HepG2 (cell line): ENCODE results near the gene KCNJ6. TPM values are rescaled to one million over a fixed set of nuclear protein-coding genes. Genes with fewer than 3 reads are reported as not detected.

Experiments
- ATAC-seq: fragments of 200-7000 bp; cut with Tn5 transposase; 3 replicates; pipeline ENCODE4 v1.9.1; 2020; ENCODE audit warnings: mild to moderate bottlenecking, moderate library complexity
- BruUV-seq: library from RNA; stranded (reverse); fragments of 400-500 nt; replicated peaks from 2 replicates; lab custom pipeline; 2021; lab: Mats Ljungman, UMichigan
- CTCF ChIA-PET: fragments of 300-600 bp; formaldehyde crosslinking; extraction: SDS; loops from one replicate; lab custom pipeline; 2021; ENCODE audit warnings: low total read pairs, inconsistent platforms, low intra/inter-chr PET ratio; lab: Yijun Ruan, JAX
- POLR2A ChIA-PET: fragments of 350-600 bp; sonication (Branson Sonifier 250); formaldehyde crosslinking; loops from one replicate; lab custom pipeline; 2020; ENCODE audit warnings: antibody characterized with exemption, inconsistent platforms; lab: Yijun Ruan, JAX
- DNase-seq: peaks from one replicate; pipeline ENCODE4 v3.0.0-alpha.2; 2015; ENCODE audit warnings: low spot score
- FAIRE-seq: peaks from 3 replicates; lab custom pipeline; 2011; peaks lifted over from hg19 to GRCh38; lab: Jason Lieb, UNC
- H2AFZ ChIP-seq: one replicate; pipeline ENCODE4 v1.6.1; 2011; ENCODE audit warnings: low read length, inconsistent platforms
- H3K27ac ChIP-seq: fragments of 300-600 bp; 3 replicates; pipeline ENCODE4 v1.8.0; 2011; ENCODE audit warnings: mixed run types, mild to moderate bottlenecking, mixed read lengths, low read length, inconsistent platforms; ENCODE audit not compliant: insufficient read depth; ENCODE audit errors: extremely low read length
- H3K27me3 ChIP-seq, 2 experiments: fragments of 200-600 bp in 1 of 2; 2 replicates in 1 of 2; 3 replicates in 1 of 2; pipeline versions ENCODE4 v1.6.0 to v1.8.0; 2011; ENCODE audit warnings: low read length in 2 of 2, mild to moderate bottlenecking in 2 of 2, moderate library complexity in 2 of 2, inconsistent platforms in 1 of 2; ENCODE audit not compliant: insufficient read depth in 2 of 2, control insufficient read depth in 1 of 2
- H3K36me3 ChIP-seq, 2 experiments: fragments of 200-600 bp in 1 of 2; replicated peaks in 1 of 2; 2 replicates in 1 of 2; 3 replicates in 1 of 2; pipeline versions ENCODE4 v1.5.1 to v1.8.0; 2011; ENCODE audit warnings: low read length in 2 of 2, inconsistent platforms in 1 of 2; ENCODE audit not compliant: insufficient read depth in 2 of 2, control insufficient read depth in 1 of 2
- H3K4me1 ChIP-seq: 2 replicates; pipeline ENCODE4 v1.5.1; 2012; ENCODE audit warnings: low read length, inconsistent platforms; ENCODE audit not compliant: insufficient read depth
- H3K4me2 ChIP-seq: 2 replicates; pipeline ENCODE4 v1.6.0; 2011; ENCODE audit warnings: low read depth, low read length, inconsistent platforms
- H3K4me3 ChIP-seq, 3 experiments: fragments of 200-600 bp in 1 of 3; sonication (generic), shearing (Covaris generic) in 1 of 3; replicated peaks in 1 of 3; 2 replicates each; pipeline ENCODE4 v1.5.1; 2011 to 2016; ENCODE audit warnings: low read length in 3 of 3, inconsistent platforms in 2 of 3, low read depth in 2 of 3, mild to moderate bottlenecking in 2 of 3, control low read depth in 1 of 3, mixed read lengths in 1 of 3; ENCODE audit not compliant: insufficient read depth in 1 of 3
- H3K79me2 ChIP-seq: one replicate; pipeline ENCODE4 v1.6.1; 2011; ENCODE audit warnings: low read length, inconsistent platforms; ENCODE audit not compliant: insufficient read depth
- H3K9ac ChIP-seq: 2 replicates; pipeline ENCODE4 v1.6.0; 2011; ENCODE audit warnings: mild to moderate bottlenecking, low read depth, low read length, inconsistent platforms; ENCODE audit not compliant: insufficient read depth
- H3K9me3 ChIP-seq: 2 replicates; pipeline ENCODE4 v1.5.1; 2012; ENCODE audit warnings: mild to moderate bottlenecking, low read length
- H4K20me1 ChIP-seq: 2 replicates; pipeline ENCODE4 v1.6.0; 2011; ENCODE audit warnings: inconsistent platforms, mild to moderate bottlenecking, low read length, moderate library complexity; ENCODE audit not compliant: insufficient read depth
- ATF1 ChIP-seq: IDR thresholded peaks from 2 replicates; pipeline ENCODE4 v1.6.1; 2016; ENCODE audit warnings: mild to moderate bottlenecking, control low read depth
- CREM ChIP-seq, 2 experiments: sonication (generic) in 1 of 2; formaldehyde crosslinking in 1 of 2; IDR thresholded peaks; 2 replicates each; pipeline versions ENCODE4 v1.4.0 to v1.6.1; 2016 to 2020; ENCODE audit warnings: antibody characterized with exemption in 1 of 2, mild to moderate bottlenecking in 1 of 2, missing genetic modification reagents in 1 of 2
- FOXM1 ChIP-seq: sonication (generic); formaldehyde crosslinking; IDR thresholded peaks from 2 replicates; pipeline ENCODE4 v1.5.0; 2020; ENCODE audit warnings: missing genetic modification reagents
- GATAD2A ChIP-seq: IDR thresholded peaks from 2 replicates; pipeline ENCODE4 v1.6.1; 2016
- GLI4 ChIP-seq: sonication (generic); formaldehyde crosslinking; IDR thresholded peaks from 2 replicates; pipeline ENCODE4 v1.5.1; 2020; ENCODE audit warnings: missing genetic modification reagents, mild to moderate bottlenecking, moderate library complexity, borderline replicate concordance
- HNRNPK ChIP-seq: fragments of 200-400 bp; formaldehyde crosslinking; IDR thresholded peaks from 2 replicates; pipeline ENCODE4 v1.6.1; 2018; ENCODE audit warnings: low read length, low read depth, moderate library complexity, mild to moderate bottlenecking; ENCODE audit not compliant: poor library complexity, severe bottlenecking
- KDM3A ChIP-seq: IDR thresholded peaks from 2 replicates; pipeline ENCODE4 v1.6.1; 2018; ENCODE audit warnings: low read depth, missing compliant biosample characterization
- MAFK ChIP-seq, 2 experiments: IDR thresholded peaks in 1 of 2; conservative IDR thresholded peaks in 1 of 2; 2 replicates each; pipeline ENCODE4 v1.6.1; 2011; ENCODE audit warnings: improper control_type of control experiment in 2 of 2, low read length in 2 of 2
- RFX5 ChIP-seq: IDR thresholded peaks from 2 replicates; pipeline ENCODE4 v1.6.1; 2011; ENCODE audit warnings: low read depth, low read length, improper control_type of control experiment
- RFXANK ChIP-seq: IDR thresholded peaks from 2 replicates; pipeline ENCODE4 v1.6.1; 2016
- RFXAP ChIP-seq: sonication (generic); formaldehyde crosslinking; IDR thresholded peaks from 2 replicates; pipeline ENCODE4 v1.4.0; 2020; ENCODE audit warnings: missing genetic modification reagents, borderline replicate concordance
- ZNF121 ChIP-seq: sonication (generic); formaldehyde crosslinking; IDR thresholded peaks from 2 replicates; pipeline ENCODE4 v1.5.0; 2020; ENCODE audit warnings: mild to moderate bottlenecking, missing genetic modification reagents
- ZNF451 ChIP-seq: sonication (generic); formaldehyde crosslinking; IDR thresholded peaks from 2 replicates; pipeline ENCODE4 v1.5.0; 2020; ENCODE audit warnings: mild to moderate bottlenecking, missing genetic modification reagents
- ZNF652 ChIP-seq: IDR thresholded peaks from 2 replicates; pipeline ENCODE4 v1.6.1; 2016; ENCODE audit warnings: low read depth, borderline replicate concordance
- WGBS: methylation state at CpG from one replicate; pipeline ENCODE4 v1.1.6; 2017; ENCODE audit warnings: low lambda C conversion rate; 5-methylcytosine and 5-hydroxymethylcytosine counted together
- in situ Hi-C: cut with HindIII; loops from 2 replicates; pipeline ENCODE4 v1.10.0; 2017; ENCODE audit warnings: low pct_unique_long_range_greater_than_20kb; ENCODE audit not compliant: extremely low pct_ligation_motif_present
- intact Hi-C: fragments of 100-400 bp; cut with micrococcal nuclease; formaldehyde crosslinking; loops from one replicate; pipeline ENCODE4 v1.10.0; 2022; ENCODE audit not compliant: unreplicated experiment
- polyA plus RNA-seq, 8 experiments: library from polyadenylated mRNA; depleted of rRNA in 3 of 8; stranded (reverse) in 7 of 8; unstranded in 1 of 8; fragments of >200 nt; fragmentation: Illumina TruSeq in 4 of 8; extraction: Trizol in 4 of 8; gene quantifications; 2 replicates each; pipeline versions ENCODE4 v1.2.1 to v1.2.3, GENCODE V29; 2011 to 2016; ENCODE audit warnings: low read depth in 4 of 8, missing spikeins in 1 of 8, mixed read lengths in 1 of 8; ENCODE audit not compliant: insufficient read depth in 1 of 8
- total RNA-seq, 5 experiments: library from RNA; depleted of rRNA; stranded (reverse); fragments of >200 nt; fragmentation: Illumina TruSeq; extraction: Trizol; gene quantifications; 2 replicates each; pipeline ENCODE4 v1.2.3, GENCODE V29; 2016; ENCODE audit warnings: low read depth in 1 of 5

The KCNJ6 gene
- total and polyA plus RNA-seq, 2 of the 13 experiments (the other 11 are each of a cell fraction or from before 2014, with no cell fraction given): not detected

DNA sequence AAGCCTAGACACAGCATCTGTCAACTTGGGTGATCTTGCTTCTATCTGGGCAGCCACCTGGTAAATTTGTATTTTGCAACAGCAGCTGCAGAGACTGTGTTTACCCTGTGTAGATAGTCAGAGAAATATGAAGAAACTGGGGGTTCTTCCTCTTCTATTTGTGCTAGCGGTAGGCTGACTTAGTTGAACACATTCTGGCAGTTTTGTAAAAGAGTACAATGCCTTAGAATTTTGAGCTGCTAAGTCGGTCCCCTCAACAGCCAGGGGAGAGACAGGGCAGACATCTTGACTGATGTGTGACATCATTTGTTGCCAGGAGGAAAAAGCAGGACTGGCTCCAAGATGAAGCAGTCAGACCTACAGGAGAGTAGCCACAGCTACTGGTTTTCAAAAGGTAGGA, 53.7 kb downstream of the KCNJ6 start:
- H3K9ac ChIP-seq: no peak overlapping the region
- DNase-seq (no peak), ATAC-seq (no peak), FAIRE-seq (no peak)
- H2AFZ ChIP-seq: no peak overlapping the region
- intact Hi-C loops (no loop called here), in situ Hi-C loops (no loop called here)
- H3K9me3 ChIP-seq: no peaks in the 10 kb centered on the region
- no peaks in the 10 kb centered on the region for H3K36me3 ChIP-seq
- no TSS peak for BruUV-seq
- WGBS: 0% methylated on average over 2 of the region's 2 CpGs
- no peaks in the 10 kb centered on the region for H3K4me1 ChIP-seq
- no peaks in the 10 kb centered on the region for H4K20me1 ChIP-seq
- H3K79me2 ChIP-seq: no peaks in the 10 kb centered on the region
- no peak overlapping the region for H3K4me2 ChIP-seq
- no peaks in the 10 kb centered on the region for H3K27me3 ChIP-seq
- ChIA-PET CTCF (no interaction called here), POLR2A (no interaction called here)
- no peak overlapping the region for H3K27ac ChIP-seq
- TF ChIP-seq ZNF121 (CRISPR knock-in tag) (no peak), GATAD2A (CRISPR knock-in tag) (no peak), KDM3A (CRISPR knock-in tag) (no peak), HNRNPK (no peak), RFXAP (CRISPR knock-in tag) (peak; percentile 98), ZNF652 (no peak), GLI4 (CRISPR knock-in tag) (no peak), ATF1 (CRISPR knock-in tag) (peak; percentile 27; the same call in 1 of the 2 replicates), MAFK (conservative IDR thresholded peaks at IDR 0.05 in 1 of 2, IDR thresholded peaks at IDR 0.05 in 1 of 2; ENCODE audit: low read length in 2 of 2) (no peak), FOXM1 (CRISPR knock-in tag) (no peak), RFXANK (CRISPR knock-in tag) (peak; percentile 97), CREM (IDR thresholded peaks at IDR 0.05) (0 out of 2 replicates have a peak, but pooled peaks have one; percentile 17), CREM (CRISPR knock-in tag; IDR thresholded peaks at IDR 0.05) (no peak), RFX5 (peak; percentile 98), ZNF451 (CRISPR knock-in tag) (no peak)
- H3K4me3 ChIP-seq: no peak overlapping the region
